ENCODE results near the gene ADRB2. TPM values are rescaled to one million over a fixed set of nuclear protein-coding genes. Genes with fewer than 3 reads are reported as not detected.

The ADRB2 gene
- total RNA-seq, 1 experiment from 2014 or later, result 0.26 TPM

DNA sequence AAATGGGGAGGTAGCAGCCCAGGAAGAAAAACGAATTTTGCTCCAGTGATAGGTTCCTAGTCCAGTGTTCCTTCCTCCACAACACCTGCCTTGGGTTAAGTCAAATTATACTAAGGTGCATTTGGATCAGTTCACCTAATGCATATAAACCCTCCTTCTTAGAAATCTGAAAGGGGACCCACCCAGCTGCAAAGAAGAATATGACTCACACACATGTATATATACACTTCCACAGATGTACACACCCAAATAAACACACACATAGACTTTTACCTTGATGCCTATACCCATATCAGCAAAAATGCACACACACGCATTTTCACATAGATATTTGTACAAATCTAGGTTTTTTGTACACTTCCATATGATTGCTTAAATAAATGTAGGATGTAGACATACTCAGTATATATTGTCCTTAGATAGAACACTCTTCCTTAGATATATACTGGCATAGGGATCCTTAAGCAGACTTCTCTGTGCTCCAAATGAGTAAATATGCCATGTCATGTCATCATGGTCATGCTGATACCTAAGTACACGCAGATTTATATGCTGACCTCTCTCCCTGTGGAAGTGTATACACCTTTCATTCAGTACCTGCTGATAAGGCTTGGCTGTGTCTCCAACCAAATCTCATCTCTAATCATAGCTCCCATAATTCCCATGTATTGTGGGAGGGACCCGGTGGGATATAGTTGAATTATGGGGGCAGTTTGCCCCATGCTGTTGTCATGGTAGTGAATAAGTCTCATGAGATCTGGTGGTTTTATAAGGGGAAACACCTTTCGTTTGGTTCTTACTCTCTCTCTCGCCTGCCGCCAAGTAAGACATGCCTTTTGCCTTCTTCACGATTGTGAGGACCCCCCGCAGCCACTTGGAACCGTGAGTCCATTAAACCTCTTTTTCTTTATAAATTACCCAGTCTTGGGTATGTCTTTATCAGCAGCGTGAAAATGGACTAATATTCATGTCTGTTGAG lies 10.2 kb downstream of the ADRB2 start:
- Histone ChIP-seq H3K14ac (ENCODE audit: insufficient read depth, low read length) (no peak overlapping the region), H4K8ac (replicated peaks; ENCODE audit: insufficient read length, low read depth, low read length) (no peak overlapping the region), H3K79me2 (ENCODE audit: insufficient read depth, low read length) (no peaks in the 10 kb centered on the region), H4K5ac (ENCODE audit: insufficient read length, low read depth, low read length) (no peak overlapping the region), H4K91ac (ENCODE audit: insufficient read length, low read depth, low read length) (no peak overlapping the region), H3K4me2 (ENCODE audit: insufficient read depth, insufficient read length, low read length) (no peak overlapping the region), H2AFZ (ENCODE audit: low read length) (no peak overlapping the region), H2BK5ac (ENCODE audit: insufficient read length, low read length) (no peak overlapping the region), H3K23me2 (ENCODE audit: insufficient read length, low read depth, low read length, poor library complexity, severe bottlenecking) (no peaks in the 10 kb centered on the region), H2BK120ac (ENCODE audit: low read depth, low read length, poor library complexity, severe bottlenecking) (no peak overlapping the region), H3K27me3 (ENCODE audit: insufficient read depth, low read length) (no peaks in the 10 kb centered on the region), H3K56ac (ENCODE audit: insufficient read length, low read depth, low read length) (no peak overlapping the region), H3T11ph (ENCODE audit: low read length) (no peak overlapping the region), H3K9me3 (ENCODE audit: control insufficient read depth, low read depth, low read length) (no peaks in the 10 kb centered on the region), H3K9ac (ENCODE audit: extremely low read depth, insufficient read length, low read length) (no peak overlapping the region), H2BK12ac (ENCODE audit: insufficient read length, low read depth, low read length) (no peak overlapping the region), H2AK5ac (ENCODE audit: insufficient read length, low read length) (no peak overlapping the region), H3K27ac (ENCODE audit: insufficient read length, low read depth, low read length) (no peak overlapping the region), H3K4ac (ENCODE audit: low read depth, low read length) (no peak overlapping the region), H3K79me1 (ENCODE audit: insufficient read depth, low read depth, low read length, poor library complexity, severe bottlenecking) (no peaks in the 10 kb centered on the region), H3K4me1 (ENCODE audit: insufficient read depth, low read length) (no peaks in the 10 kb centered on the region), H4K20me1 (ENCODE audit: control insufficient read depth, insufficient read depth, insufficient read length) (no peaks in the 10 kb centered on the region), H2BK15ac (ENCODE audit: low read depth, low read length) (no peak overlapping the region), H3K23ac (ENCODE audit: insufficient read length, low read depth, low read length) (no peak overlapping the region), H2BK20ac (ENCODE audit: low read depth, low read length, poor library complexity, severe bottlenecking) (no peak overlapping the region), H3K18ac (ENCODE audit: insufficient read length, low read depth, low read length) (no peak overlapping the region)
- H3K9me3 Mint-ChIP-seq, result no peaks in the 10 kb centered on the region
- H3K4me3 Mint-ChIP-seq, result no peak overlapping the region
- no peak for DNase-seq
- H3K27me3 Mint-ChIP-seq (ENCODE audit: low read depth), result peaks cover 3% of the 10 kb centered on the region
- no CpG with 5 or more reads among the region's 11 CpGs for WGBS (ENCODE audit: extremely low coverage, insufficient read length, low lambda C conversion rate)
- H3K36me3 Mint-ChIP-seq (ENCODE audit: insufficient read depth in 1 of 3, low read depth in 3 of 3), result no peaks in the 10 kb centered on the region
- H3K27ac Mint-ChIP-seq, result no peak overlapping the region
- H3K4me1 Mint-ChIP-seq, result 0 out of 4 replicates have a peak, but pooled peaks cover 5% of the 10 kb centered on the region in 2 experiments
- TF ChIP-seq, protein P1, sequence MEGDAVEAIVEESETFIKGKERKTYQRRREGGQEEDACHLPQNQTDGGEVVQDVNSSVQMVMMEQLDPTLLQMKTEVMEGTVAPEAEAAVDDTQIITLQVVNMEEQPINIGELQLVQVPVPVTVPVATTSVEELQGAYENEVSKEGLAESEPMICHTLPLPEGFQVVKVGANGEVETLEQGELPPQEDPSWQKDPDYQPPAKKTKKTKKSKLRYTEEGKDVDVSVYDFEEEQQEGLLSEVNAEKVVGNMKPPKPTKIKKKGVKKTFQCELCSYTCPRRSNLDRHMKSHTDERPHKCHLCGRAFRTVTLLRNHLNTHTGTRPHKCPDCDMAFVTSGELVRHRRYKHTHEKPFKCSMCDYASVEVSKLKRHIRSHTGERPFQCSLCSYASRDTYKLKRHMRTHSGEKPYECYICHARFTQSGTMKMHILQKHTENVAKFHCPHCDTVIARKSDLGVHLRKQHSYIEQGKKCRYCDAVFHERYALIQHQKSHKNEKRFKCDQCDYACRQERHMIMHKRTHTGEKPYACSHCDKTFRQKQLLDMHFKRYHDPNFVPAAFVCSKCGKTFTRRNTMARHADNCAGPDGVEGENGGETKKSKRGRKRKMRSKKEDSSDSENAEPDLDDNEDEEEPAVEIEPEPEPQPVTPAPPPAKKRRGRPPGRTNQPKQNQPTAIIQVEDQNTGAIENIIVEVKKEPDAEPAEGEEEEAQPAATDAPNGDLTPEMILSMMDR (conservative IDR thresholded peaks at IDR 0.05), result no peak

All from H9 (cell line).